ENCODE results near the gene NPPC. TPM values are rescaled to one million over a fixed set of nuclear protein-coding genes. Genes with fewer than 3 reads are reported as not detected.
A peak's percentile ranks its signal among the peaks of the same experiment; 100 is the strongest.

Gene NPPC
- total and polyA plus RNA-seq, 7 experiments from 2014 or later: 0.58 TPM; not detected in 6

DNA sequence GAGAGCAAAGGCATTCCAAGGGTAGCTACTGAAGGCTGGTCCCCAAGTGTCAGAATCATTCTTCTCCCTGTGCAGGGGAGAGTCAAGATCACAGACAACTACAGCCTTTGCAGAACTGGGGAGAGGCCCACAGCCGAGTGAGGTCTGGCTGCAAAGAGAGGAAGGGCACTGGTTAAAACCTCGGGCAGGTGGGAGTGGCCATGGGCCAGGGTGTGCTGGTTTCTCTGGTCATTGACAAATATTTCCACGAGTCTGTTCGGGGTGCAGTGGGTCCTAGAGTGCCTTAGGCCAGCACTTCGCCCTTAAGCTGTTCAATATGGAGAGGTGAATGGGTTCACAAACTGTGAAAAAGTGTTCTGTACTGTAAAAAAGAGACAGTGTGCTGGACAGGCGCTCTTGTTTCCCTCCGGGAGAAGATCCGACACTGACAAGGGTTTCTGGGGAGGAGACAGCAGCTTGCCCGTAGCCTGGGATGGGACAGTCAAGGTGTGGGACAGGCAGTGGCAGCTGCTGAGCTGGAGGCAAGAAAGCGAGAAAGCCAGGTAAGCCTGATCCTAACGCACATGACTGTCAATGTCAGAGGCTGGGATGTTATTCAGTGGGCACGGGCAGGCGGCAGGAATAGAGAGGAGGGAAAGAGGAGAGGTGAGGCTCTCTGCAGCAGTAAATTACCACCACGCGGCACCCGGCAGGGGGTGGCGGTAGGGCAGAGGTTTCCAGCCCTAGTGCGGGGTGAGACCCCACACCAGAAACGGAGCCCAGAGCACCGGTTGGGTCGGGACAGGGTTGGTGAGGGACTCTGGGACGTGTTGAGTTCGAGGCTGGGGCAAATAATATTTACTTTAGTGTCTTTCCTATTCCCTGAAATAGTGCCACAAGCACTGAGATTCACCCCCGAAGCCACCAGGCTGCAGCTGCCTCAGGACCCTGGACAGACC, 2.0 kb downstream of the NPPC start:
- intact Hi-C loops (cut with micrococcal nuclease): loop anchor here in 1 of 2 donors (10.0 kb wide), 1 partner anchor 601 kb away; the partner anchor contains the start of genes CHRND and PRSS56
- POLR2A ChIA-PET: no interaction called here
- Mint-ChIP-seq H3K9me3 (no peaks in the 10 kb centered on the region), H3K4me1 (peaks cover 0 to 20% (median 6%) of the 10 kb centered on the region in 7 donors), H3K4me3 (peak overlapping the region; percentile 35 to 82 (median 68)), H3K27me3 (peaks cover 39 to 49% (median 41%) of the 10 kb centered on the region in 5 donors), H3K36me3 (no peaks in the 10 kb centered on the region), H3K27ac (no peak overlapping the region)
- DNase-seq (no peak), ATAC-seq (no peak)
- CTCF ChIA-PET: interaction anchor here (0.6 to 1.8 kb wide), 3 partner anchors 18 to 397 kb away, joined by 3 to 5 read pairs (median 4); no protein-coding TSS in a partner anchor
- Histone ChIP-seq H3K36me3 (ENCODE audit: control insufficient read depth in 2 of 3, insufficient read depth in 3 of 3, low read length in 3 of 3) (no peaks in the 10 kb centered on the region), H3K4me3 (ENCODE audit: low read length) (no peak overlapping the region), H3K27me3 (ENCODE audit: control insufficient read depth in 2 of 2, insufficient read depth in 2 of 2, low read length in 2 of 2) (peaks cover 0 to 9% of the 10 kb centered on the region in 2 donors), H3K4me1 (ENCODE audit: control insufficient read depth in 2 of 2, insufficient read depth in 2 of 2, low read length in 2 of 2) (peaks cover 4 to 16% of the 10 kb centered on the region in 2 donors), H3K9me3 (ENCODE audit: control insufficient read depth in 2 of 3, low read length in 3 of 3) (no peaks in the 10 kb centered on the region), H3K27ac (ENCODE audit: low read depth, low read length) (no peak overlapping the region)

DNA sequence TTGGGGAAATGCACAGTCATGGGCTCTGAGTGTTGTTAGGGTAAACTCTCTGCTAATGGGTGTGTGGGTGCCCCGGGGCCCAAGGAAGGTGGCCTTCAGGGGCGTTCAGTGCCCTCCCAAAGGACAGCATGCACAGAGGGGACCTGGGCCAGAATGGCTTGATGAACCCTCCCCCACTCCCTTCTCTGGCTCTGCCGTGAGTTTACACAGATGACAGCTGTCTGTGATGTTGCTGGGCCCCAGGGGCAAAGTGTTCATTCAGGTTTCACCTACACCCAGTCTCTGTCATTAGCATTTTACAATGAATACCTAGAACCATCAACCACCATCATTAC, 3.2 kb downstream of the NPPC start:
- ChIA-PET CTCF (no interaction called here), POLR2A (no interaction called here)
- DNase-seq (no peak), ATAC-seq (no peak)
- Histone ChIP-seq H3K27ac (ENCODE audit: low read depth, low read length) (no peak overlapping the region), H3K4me3 (ENCODE audit: low read length) (no peak overlapping the region), H3K9me3 (ENCODE audit: control insufficient read depth in 2 of 3, low read length in 3 of 3) (no peaks in the 10 kb centered on the region), H3K27me3 (ENCODE audit: control insufficient read depth in 2 of 2, insufficient read depth in 2 of 2, low read length in 2 of 2) (peaks cover 0 to 9% of the 10 kb centered on the region in 2 donors), H3K4me1 (ENCODE audit: control insufficient read depth in 2 of 2, insufficient read depth in 2 of 2, low read length in 2 of 2) (peaks cover 4 to 16% of the 10 kb centered on the region in 2 donors), H3K36me3 (ENCODE audit: control insufficient read depth in 2 of 3, insufficient read depth in 3 of 3, low read length in 3 of 3) (no peaks in the 10 kb centered on the region)
- Mint-ChIP-seq H3K27ac (no peak overlapping the region), H3K36me3 (no peaks in the 10 kb centered on the region), H3K4me1 (peaks cover 0 to 20% (median 6%) of the 10 kb centered on the region in 7 donors), H3K27me3 (peaks cover 31 to 38% (median 36%) of the 10 kb centered on the region in 5 donors), H3K9me3 (no peaks in the 10 kb centered on the region), H3K4me3 (no peak overlapping the region)
- intact Hi-C loops (cut with micrococcal nuclease): loop anchor here in 1 of 2 donors (10.0 kb wide), 1 partner anchor 602 kb away; the partner anchor contains the start of genes CHRND and PRSS56

DNA sequence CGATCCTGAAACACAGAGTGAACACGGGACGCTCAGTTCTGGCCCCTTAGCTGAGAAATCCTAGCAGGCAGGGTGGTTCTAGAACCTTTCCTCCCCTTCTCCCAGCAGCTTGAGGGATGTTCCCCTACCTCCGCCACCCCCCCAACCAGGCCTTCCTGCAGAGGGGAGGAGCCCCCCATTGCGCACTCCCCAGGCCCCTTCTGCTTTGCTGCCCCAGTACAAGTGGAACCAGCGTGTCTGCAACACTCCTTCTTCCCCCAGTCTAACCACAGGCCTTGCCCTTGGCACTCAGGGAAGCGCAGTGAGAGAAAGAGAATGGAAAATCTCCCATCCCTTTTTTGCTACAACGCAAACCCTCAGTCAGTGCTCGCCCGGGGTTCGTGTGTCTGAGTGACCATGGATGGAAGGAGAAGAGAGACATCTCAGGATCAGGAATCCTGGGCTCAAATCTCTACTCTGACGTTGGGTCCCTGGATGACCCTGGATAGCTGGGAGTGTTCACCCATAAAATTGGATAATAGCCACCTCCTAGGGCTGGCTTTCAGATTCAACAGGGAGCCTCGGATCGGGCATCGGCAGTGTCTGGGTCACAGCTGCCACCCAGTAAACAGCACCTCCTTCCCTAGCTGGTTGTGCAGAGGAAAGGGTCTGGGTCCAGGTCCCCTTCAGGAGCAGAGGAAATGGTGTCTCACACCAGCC, 3.7 kb downstream of the NPPC start:
- H3K4me3 ChIP-seq (ENCODE audit: low read length): no peak overlapping the region
- Mint-ChIP-seq H3K4me3 (no peak overlapping the region), H3K36me3 (no peaks in the 10 kb centered on the region), H3K27ac (no peak overlapping the region), H3K4me1 (peaks cover 0 to 18% (median 6%) of the 10 kb centered on the region in 7 donors), H3K27me3 (peaks cover 26 to 34% (median 31%) of the 10 kb centered on the region in 5 donors), H3K9me3 (no peaks in the 10 kb centered on the region)
- ChIA-PET CTCF (no interaction called here), POLR2A (no interaction called here)
- no peak overlapping the region for H3K27ac ChIP-seq (ENCODE audit: low read depth, low read length)
- peaks cover 0 to 9% of the 10 kb centered on the region in 2 donors for H3K27me3 ChIP-seq (ENCODE audit: control insufficient read depth in 2 of 2, insufficient read depth in 2 of 2, low read length in 2 of 2)
- intact Hi-C loops (cut with micrococcal nuclease): loop anchor here in 1 of 2 donors (10.0 kb wide), 1 partner anchor 602 kb away; the partner anchor contains the start of genes CHRND and PRSS56
- H3K9me3 ChIP-seq (ENCODE audit: control insufficient read depth in 2 of 3, low read length in 3 of 3): no peaks in the 10 kb centered on the region
- DNase-seq: no peak
- ATAC-seq: no peak
- H3K36me3 ChIP-seq (ENCODE audit: control insufficient read depth in 2 of 3, insufficient read depth in 3 of 3, low read length in 3 of 3): no peaks in the 10 kb centered on the region
- peaks cover 4 to 16% of the 10 kb centered on the region in 2 donors for H3K4me1 ChIP-seq (ENCODE audit: control insufficient read depth in 2 of 2, insufficient read depth in 2 of 2, low read length in 2 of 2)

DNA sequence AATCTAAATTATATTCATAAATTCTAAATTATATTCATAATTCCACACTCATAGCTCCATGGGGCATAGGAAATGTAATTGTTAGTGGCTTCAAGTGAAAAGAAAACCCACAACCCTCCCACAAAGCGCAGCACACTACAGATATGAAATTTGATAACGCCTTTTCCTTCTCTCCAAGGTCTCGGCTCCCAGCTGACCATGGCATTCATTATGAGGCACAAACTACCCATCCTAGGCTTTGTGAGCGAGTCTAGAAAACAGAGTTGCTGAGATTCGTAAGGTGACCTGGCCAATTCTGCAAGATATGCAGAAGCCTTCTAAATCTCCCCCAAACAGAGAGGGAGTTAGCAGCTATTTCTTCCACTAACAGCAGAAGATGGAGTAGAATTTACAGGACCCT, 5.4 kb downstream of the NPPC start:
- CTCF ChIA-PET: interaction anchor here (0.9 to 2.4 kb wide), 3 partner anchors 19 to 456 kb away, joined by 3 to 12 read pairs (median 3); no protein-coding TSS in a partner anchor
- DNase-seq: no peak

DNA sequence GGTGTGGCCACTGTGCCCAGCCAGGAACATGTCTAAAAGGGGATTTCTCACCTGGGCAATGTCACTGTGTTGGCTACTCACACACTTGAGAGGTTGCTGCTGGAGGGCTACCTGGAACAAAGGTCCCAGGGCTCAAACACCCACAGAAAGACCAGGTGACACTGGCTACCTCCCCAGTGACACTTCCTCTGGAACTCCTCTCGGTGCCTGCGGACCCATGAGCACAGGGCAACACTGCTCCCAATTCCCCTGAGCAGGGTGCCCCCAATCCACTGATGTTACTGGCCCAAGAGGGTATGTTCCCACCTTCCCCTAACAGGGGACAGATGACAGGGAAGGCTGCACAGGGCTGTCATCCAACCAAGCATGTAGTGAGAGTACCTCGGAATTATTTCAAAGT, 5.8 kb downstream of the NPPC start:
- H3K9me3 Mint-ChIP-seq: no peaks in the 10 kb centered on the region
- peaks cover 16 to 29% (median 22%) of the 10 kb centered on the region in 5 donors for H3K27me3 Mint-ChIP-seq
- H3K4me3 Mint-ChIP-seq: no peak overlapping the region
- Histone ChIP-seq H3K4me3 (ENCODE audit: low read length) (no peak overlapping the region), H3K27me3 (ENCODE audit: control insufficient read depth in 2 of 2, insufficient read depth in 2 of 2, low read length in 2 of 2) (peaks cover 0 to 9% of the 10 kb centered on the region in 2 donors), H3K9me3 (ENCODE audit: control insufficient read depth in 2 of 3, low read length in 3 of 3) (no peaks in the 10 kb centered on the region), H3K36me3 (ENCODE audit: control insufficient read depth in 2 of 3, insufficient read depth in 3 of 3, low read length in 3 of 3) (no peaks in the 10 kb centered on the region), H3K4me1 (ENCODE audit: control insufficient read depth in 2 of 2, insufficient read depth in 2 of 2, low read length in 2 of 2) (peaks cover 3% of the 10 kb centered on the region in 2 donors), H3K27ac (ENCODE audit: low read depth, low read length) (no peak overlapping the region)
- no peaks in the 10 kb centered on the region for H3K36me3 Mint-ChIP-seq
- CTCF ChIA-PET: interaction anchor here (0.5 to 2.4 kb wide), 3 partner anchors 19 to 361 kb away, joined by 3 to 12 read pairs (median 3); no protein-coding TSS in a partner anchor
- peaks cover 0 to 12% (median 6%) of the 10 kb centered on the region in 7 donors for H3K4me1 Mint-ChIP-seq
- DNase-seq: no peak
- ATAC-seq: no peak
- intact Hi-C loops (cut with micrococcal nuclease): loop anchor here in 1 of 2 donors (10.0 kb wide), 1 partner anchor 604 kb away; the partner anchor contains the start of genes CHRND and PRSS56
- POLR2A ChIA-PET: no interaction called here
- no peak overlapping the region for H3K27ac Mint-ChIP-seq

More for the DNA sequence above, 5.4 kb downstream of the NPPC start:
- Mint-ChIP-seq H3K4me3 (no peak overlapping the region), H3K4me1 (peaks cover 0 to 12% (median 6%) of the 10 kb centered on the region in 7 donors), H3K36me3 (no peaks in the 10 kb centered on the region), H3K27me3 (peaks cover 16 to 26% (median 22%) of the 10 kb centered on the region in 5 donors), H3K9me3 (no peaks in the 10 kb centered on the region), H3K27ac (no peak overlapping the region)
- H3K36me3 ChIP-seq (ENCODE audit: control insufficient read depth in 2 of 3, insufficient read depth in 3 of 3, low read length in 3 of 3): no peaks in the 10 kb centered on the region
- H3K27me3 ChIP-seq (ENCODE audit: control insufficient read depth in 2 of 2, insufficient read depth in 2 of 2, low read length in 2 of 2): peaks cover 0 to 9% of the 10 kb centered on the region in 2 donors
- no peak overlapping the region for H3K27ac ChIP-seq (ENCODE audit: low read depth, low read length)
- peaks cover 4 to 7% of the 10 kb centered on the region in 2 donors for H3K4me1 ChIP-seq (ENCODE audit: control insufficient read depth in 2 of 2, insufficient read depth in 2 of 2, low read length in 2 of 2)
- POLR2A ChIA-PET: no interaction called here
- no peaks in the 10 kb centered on the region for H3K9me3 ChIP-seq (ENCODE audit: control insufficient read depth in 2 of 3, low read length in 3 of 3)
- intact Hi-C loops (cut with micrococcal nuclease): loop anchor here in 1 of 2 donors (10.0 kb wide), 1 partner anchor 604 kb away; the partner anchor contains the start of genes CHRND and PRSS56
- no peak for ATAC-seq
- H3K4me3 ChIP-seq (ENCODE audit: low read length): no peak overlapping the region

DNA sequence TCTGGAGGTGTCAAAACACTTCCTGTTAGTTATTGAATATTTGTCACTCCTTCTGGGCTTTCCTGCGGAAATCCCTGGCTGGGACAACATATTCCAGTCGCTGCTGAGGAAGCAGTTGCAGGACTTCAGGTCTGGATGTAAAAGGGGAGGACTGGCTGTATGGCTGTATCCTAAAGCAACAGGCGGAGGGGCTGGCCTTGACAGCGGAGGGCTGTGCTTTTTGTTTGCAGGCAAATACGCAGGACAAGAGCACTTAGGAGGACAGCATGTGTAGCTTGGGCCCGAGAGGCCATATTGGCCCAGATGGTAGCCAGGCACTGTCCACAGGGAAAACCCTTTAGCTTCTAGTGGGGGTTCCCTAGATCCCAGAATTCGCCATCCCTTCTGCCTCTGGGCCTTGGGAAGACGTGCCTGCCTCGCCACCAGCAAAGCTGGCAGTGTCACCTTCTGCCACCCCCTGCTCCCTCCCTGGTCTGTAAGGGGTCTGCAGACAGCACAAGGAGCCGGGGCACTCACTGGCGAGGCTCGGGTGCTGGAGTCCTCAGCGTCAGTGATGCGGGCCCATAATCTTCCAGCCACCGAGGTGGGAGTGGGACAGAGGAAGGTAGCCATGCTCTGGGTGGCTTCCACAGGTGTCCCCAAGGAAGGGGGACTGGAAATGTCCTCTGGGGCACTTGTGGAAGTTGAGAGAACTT, 6.7 kb downstream of the NPPC start:
- no peaks in the 10 kb centered on the region for H3K36me3 Mint-ChIP-seq
- peaks cover 0 to 10% (median 4%) of the 10 kb centered on the region in 7 donors for H3K4me1 Mint-ChIP-seq
- no peaks in the 10 kb centered on the region for H3K36me3 ChIP-seq (ENCODE audit: control insufficient read depth in 2 of 3, insufficient read depth in 3 of 3, low read length in 3 of 3)
- H3K27me3 Mint-ChIP-seq: peaks cover 10 to 24% (median 16%) of the 10 kb centered on the region in 5 donors
- H3K4me3 ChIP-seq (ENCODE audit: low read length): no peak overlapping the region
- H3K4me3 Mint-ChIP-seq: no peak overlapping the region
- no peak overlapping the region for H3K27ac Mint-ChIP-seq
- H3K4me1 ChIP-seq (ENCODE audit: control insufficient read depth in 2 of 2, insufficient read depth in 2 of 2, low read length in 2 of 2): no peaks in the 10 kb centered on the region
- H3K27me3 ChIP-seq (ENCODE audit: control insufficient read depth in 2 of 2, insufficient read depth in 2 of 2, low read length in 2 of 2): peaks cover 0 to 5% of the 10 kb centered on the region in 2 donors
- intact Hi-C loops (cut with micrococcal nuclease): loop anchor here in 1 of 2 donors (10.0 kb wide), 1 partner anchor 605 kb away; the partner anchor contains the start of genes CHRND and PRSS56
- ATAC-seq: no peak
- no peak for DNase-seq
- H3K27ac ChIP-seq (ENCODE audit: low read depth, low read length): no peak overlapping the region
- ChIA-PET POLR2A (no interaction called here), CTCF (interaction anchor here (1.0 to 2.4 kb wide), 2 partner anchors 18 to 220 kb away, joined by 3 to 12 read pairs; no protein-coding TSS in a partner anchor)
- H3K9me3 Mint-ChIP-seq: no peaks in the 10 kb centered on the region
- H3K9me3 ChIP-seq (ENCODE audit: control insufficient read depth in 2 of 3, low read length in 3 of 3): no peaks in the 10 kb centered on the region

Data from naive thymus-derived CD4-positive, alpha-beta T cell (primary cell).